GM15510 (cell line): Measurements from ENCODE around the gene KRTAP10-12.

Experiments
- POLR2A ChIP-seq: IDR thresholded peaks from 3 replicates; pipeline ENCODE4 v1.6.1; 2011; ENCODE audit warnings: borderline replicate concordance; ENCODE audit not compliant: insufficient read length; ENCODE audit errors: extremely low read depth

Gene KRTAP10-12

DNA sequence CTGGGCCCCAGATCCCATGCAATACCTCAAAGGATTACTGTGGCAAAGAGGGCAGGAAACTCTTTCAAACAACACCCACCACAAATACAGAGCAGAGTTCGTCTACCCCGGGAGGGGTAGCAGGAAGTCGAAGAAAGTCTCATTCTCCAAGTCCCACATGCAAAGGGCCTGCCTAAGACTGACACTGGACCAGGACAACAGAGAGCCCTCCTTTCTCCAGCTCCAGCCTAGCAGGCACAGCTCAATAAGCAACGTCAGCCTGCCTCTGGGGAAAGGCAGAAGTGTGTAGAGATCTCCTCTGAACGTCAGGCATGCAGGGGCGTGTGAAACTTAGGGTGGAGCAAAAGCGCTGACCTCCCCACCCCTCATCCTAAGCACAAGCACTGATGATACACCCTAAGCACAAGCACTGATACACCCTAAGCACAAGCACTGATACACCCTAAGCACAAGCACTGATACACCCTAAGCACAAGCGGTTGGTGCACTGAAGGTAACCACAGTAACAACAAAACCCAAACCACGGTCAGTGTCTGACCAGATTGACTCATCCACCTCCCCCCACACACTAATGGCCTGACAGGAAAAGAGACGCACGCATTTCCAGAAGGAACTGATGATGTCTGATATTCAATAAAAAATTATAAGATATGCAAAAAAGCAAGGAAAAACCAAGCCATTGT is 37.9 kb upstream of the KRTAP10-12 start:
- no peak for TF ChIP-seq POLR2A

DNA sequence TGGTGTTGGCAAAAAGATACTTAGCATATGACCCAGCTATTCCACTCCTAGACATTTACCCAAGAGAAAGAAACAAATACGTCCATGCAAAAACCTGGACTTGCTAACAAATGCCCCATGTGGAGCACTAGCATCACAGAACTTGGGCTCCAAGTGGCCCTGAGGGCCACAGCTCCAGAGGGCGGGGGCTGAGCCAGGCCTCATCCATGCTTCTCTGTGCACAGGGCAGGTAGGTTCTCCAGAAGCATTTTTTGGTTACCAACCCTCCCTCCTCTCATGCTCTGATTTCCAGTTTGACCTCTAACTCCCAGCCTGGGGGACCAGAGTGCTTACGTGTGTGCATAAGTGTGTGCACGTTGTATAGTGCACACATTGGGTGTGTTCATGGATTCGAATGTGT is 32.3 kb upstream of the KRTAP10-12 start:
- TF ChIP-seq POLR2A: no peak

DNA sequence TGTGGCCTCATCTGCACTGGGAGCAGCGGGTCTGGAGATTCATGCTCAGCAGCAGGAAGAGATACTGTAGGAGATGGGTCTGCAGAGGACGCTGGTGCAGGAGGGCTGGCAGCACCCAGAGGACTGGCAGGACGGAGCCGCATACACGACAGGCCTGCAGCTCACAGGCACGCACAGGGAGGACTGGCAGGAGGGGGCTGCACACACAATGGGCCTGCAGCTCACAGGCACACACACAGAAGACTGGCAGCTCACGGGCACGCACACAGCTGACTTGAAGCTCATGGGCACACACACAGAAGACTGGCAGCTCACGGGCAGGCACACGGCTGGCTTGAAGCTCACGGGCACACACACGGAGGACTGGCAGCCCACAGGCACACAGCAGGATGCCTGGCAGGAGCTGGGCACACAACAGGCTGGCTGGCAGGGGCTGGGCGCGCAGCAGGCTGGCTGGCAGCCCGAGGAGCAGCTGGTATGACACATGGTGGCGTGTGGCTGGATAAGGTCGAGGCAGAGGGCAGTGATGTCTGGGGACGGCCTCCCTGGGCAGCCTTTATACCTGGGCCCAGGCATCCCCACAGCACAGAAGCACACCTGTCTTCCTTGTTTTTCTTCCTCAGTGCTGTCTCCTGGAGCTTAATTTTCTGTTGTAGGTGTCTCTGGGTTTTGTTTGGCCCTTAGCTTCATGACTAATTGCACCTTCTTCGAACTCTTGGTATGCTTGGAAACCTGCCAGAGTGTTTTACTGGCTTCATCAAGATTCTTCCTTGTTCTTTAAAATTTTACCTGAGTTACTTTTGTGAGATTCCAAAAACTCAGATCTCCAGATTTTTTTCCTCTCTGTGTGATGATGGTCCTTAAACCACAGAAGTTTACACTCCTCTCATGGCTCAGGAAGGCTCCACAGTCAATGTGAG is 30.3 kb upstream of the KRTAP10-12 start, which contains the start of gene KRTAP12-2:
TSS of gene KRTAP12-2 (minus strand) at position 527 of the 920 bp plus-strand sequence. CDS start at position 486, 41 bp downstream.
- no peak for TF ChIP-seq POLR2A

DNA sequence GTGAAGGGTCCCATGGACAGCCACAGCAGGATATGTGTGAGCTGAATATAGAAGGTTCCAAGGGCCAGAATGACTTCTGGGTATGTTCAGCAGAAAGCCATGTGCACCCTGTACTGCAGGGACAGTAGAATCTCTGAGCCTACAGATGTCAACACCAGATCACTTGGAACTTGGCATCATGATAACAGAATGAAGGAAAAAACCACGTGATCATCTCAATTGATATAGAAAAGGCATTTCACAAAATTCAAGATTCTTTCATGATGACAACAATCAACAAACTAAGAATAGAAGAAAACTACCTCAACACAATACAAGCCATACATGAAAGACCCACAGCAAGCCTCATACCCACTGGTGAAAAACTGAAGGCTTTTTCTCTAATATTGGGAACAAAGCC is 29.4 kb upstream of the KRTAP10-12 start:
- no peak for TF ChIP-seq POLR2A

DNA sequence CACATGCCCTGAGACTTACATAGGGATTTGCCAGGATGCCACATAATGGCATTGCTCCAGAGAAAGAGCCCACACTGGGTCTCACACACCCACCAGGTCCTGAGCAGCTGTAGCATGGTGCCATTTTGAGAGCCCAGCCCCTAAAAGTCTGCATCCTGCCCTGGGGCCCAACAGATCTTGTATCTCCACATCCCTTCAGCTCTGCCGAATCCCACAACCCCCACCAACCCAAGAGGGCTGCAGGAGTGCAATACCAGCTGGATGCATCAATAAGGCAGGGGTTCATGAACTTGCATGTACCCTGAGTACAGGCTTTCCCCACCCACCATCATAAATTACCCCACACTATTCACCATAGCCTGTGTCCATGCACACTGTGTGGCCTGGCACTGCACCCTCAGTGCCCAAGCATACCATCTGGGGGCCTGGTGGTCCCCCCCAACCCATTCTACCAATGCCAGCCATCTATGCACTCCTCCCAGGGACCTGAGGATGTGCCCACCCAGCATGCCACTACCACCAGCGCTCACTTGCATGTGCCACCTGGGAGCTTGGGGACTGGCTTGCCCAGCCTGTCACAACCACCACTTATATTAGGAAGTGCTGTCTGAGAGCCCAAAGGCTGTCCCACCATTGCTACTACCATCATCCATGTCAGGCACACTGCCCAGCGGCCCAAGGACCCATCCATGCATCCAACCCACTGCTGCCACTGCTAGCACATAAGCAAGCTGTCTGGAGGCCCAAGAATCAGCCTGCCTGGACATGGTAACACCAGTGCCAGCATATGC is 26.1 kb upstream of the KRTAP10-12 start:
- TF ChIP-seq POLR2A: no peak

DNA sequence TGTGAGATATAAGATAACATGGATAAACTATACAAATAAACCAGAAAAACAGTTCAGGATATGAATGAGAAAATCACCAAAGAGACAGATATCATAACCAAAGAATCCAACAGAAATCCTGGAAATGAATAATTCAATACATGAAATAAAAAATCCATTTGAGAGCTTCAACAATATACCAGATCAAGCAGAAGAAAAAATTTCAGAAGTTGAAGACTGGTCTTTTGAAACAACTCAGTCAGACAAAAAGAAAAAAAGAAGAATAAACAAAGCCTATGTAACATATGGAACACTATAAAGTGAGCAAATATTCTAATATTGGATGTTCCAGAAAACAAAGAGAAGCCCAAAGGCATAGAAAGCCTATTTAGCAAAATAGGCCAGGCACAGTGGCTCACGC is 25.1 kb upstream of the KRTAP10-12 start:
- TF ChIP-seq POLR2A: no peak

DNA sequence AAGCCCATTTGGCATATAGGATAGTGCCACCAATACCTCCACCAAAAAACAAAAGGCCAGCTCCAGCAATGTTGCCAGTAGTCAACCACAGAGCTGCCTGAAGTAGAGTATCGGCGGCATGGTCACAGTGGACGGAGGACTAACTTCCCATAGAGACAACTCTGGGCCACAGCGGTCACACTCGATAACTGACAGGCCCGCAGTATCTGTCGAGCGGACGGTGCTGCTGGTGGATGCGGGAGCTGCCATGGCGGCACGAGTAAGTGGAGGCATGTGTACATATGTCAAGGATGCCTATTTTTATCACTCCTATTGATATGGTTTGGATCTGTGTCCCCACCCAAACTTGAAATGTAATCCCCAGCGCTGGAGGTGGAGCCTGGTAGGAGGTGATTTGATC is 19.1 kb upstream of the KRTAP10-12 start:
- TF ChIP-seq POLR2A: no peak

DNA sequence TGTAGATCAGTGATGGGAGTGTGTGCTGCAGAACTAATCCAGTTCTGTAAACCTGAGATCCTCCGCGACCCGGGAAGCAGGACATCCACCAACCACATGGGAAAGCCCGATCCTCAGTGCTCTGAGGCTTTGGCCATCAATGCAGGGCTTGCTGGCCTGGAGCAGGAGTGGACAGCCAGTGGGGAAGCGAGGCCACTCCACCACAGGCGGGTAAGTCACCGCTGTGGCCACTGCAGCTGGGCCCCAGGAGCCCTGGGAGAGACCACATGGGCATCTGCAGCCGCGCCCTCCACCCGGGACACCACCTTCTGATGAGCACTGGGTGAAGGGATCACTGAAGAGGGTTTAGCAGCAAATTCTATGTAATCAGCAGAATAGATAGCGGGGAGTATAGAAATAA is 15.8 kb upstream of the KRTAP10-12 start:
- TF ChIP-seq POLR2A: no peak

DNA sequence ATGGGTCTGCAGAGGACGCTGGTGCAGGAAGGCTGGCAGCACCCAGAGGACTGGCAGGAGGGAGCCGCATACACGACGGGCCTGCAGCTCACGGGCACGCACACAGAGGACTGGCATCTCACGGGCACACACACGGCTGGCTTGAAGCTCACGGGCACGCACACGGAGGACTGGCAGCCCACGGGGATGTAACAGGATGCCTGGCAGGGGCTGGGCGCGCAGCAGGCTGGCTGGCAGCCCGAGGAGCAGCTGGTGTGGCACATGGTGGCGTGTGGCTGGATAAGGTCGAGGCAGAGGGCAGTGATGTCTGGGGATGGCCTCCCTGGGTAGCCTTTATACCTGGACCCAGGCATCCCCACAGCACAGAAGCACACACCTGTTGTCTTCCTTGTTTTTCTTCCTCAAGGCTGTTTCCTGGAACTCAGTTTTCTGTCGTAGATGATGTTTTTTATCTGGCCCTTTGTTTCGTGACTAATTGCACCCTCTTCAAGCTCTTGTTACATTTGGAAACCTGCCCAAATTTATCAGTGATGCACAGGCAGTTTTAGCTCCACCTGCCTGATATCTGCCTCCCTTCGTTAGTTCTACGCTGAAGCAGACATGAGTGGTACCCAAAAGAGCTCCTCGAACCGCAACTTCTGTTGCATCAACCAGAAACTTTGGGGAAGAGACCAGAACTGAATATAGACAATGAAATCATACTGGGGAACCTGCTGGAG is 15.0 kb upstream of the KRTAP10-12 start, which contains the start of gene KRTAP12-1:
TSS of gene KRTAP12-1 (minus strand) at position 303 of the 719 bp plus-strand sequence. CDS start at position 263, 40 bp downstream.
- TF ChIP-seq POLR2A: no peak

DNA sequence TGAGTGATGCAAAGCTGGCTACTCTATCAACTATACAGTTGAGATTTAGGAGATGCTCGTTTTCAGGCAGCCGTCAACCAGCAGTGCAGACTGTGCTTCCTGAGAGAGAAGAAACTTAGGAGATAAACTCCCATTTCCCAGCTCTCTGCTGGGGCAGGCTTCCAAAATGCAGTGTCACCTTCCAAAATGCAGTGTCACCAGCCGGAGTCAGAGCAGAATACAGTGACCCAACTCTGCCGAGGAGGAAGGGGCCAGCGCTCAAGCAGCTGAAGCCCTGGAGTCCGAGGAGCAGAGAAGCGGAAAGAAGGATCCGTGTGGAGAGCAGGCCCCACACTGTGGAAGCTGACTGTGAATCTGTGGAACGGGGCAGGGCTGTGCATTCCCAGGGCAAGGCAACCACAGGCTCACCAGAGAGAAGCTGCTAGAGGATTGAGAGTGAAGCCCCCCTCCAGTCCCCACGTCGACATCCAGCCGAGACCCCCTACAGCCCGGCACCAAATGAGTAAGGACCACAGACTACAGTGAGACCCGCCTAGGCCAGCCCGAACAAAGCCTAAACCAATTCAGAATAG is 14.3 kb upstream of the KRTAP10-12 start:
- no peak for TF ChIP-seq POLR2A

DNA sequence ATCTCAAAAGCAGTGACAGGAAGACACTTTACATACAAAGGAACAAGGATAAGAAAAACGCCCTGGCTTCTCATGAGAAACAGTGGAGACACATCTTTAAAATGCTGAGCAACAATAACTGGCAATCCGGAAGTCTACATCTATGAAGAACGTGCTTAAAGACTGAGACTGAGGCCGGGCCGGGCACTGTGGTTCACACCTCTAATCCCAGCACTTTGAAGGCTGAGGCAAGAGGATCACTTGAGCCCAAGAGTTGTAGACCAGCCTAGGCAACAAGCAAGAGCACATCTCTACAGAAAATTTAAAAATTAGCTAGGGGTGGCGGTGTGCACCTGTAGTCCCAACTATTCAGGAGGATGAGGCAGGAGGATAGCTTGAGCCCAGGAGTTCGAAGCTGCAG is 12.9 kb upstream of the KRTAP10-12 start:
- no peak for TF ChIP-seq POLR2A

DNA sequence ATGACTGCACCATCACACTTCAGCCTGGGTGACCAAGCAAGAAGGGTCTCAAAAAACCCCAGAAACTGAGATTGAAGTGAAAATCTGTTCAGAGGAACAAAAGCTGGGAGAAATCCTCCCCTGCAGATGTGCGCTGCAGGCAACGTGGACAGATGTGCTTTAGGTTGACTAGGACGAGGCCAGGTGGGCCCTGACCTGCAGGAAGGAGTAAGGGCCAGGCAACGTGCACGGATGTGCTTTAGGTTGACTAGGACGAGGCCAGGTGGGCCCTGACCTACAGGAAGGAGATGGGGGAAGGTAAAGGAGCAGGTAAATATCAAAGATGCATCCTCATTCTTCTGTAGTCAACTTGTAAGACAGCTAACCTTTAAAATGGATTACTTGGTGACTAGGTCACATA is 12.5 kb upstream of the KRTAP10-12 start:
- TF ChIP-seq POLR2A: no peak

DNA sequence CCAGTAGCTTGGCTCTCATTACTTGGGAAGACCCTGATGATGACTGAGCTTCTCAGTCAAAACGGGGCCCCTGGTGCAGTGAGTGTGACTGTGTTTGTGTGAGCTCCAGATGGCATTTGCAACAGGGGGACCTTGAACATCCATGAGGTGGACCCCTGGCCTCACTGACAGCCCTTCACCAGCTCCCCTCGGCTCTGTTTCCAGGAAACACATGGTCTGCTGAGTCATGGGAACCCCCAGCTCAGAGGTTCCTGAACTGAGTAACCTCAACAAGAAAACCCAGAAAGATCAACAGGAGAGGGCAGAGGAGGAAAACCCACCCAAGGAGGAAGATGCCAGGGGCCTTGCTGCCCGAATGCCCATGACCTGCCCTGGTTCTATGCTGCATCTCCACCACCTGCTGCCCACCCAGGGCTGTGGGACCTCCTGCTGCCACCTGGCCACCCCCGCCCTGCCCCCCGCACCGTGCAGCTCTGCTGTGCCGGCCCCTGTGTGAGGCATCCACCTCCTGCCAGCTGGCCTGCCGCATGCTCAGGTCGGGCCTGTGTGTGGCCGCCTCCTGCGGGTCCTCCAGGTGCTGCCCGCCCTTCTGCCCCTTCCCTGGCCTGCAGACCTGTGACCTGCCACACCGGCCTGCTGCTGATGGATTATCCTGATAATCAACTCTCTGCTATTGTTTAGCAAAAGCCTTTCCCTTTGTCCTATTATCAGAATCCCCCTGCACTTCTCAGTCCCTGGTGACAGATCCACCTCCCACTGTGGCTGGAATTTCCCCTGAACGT is 10.8 kb upstream of the KRTAP10-12 start:
- no peak for TF ChIP-seq POLR2A
